Measurements from ENCODE around the gene SNRPB2.

The SNRPB2 gene

GRCh38 chr20:16729565-16730460 lies at the start of gene SNRPB2:
Gene SNRPB2, plus strand, starts transcription at chr20:16730026. Its CDS starts 1,677 bp downstream, at chr20:16731703.
- DNase-seq (ENCODE audit: low read depth), result peak; percentile 75

GRCh38 chr20:16684416-16684815 lies 45.4 kb upstream of the SNRPB2 start:
- DNase-seq (ENCODE audit: low read depth), result no peak

GRCh38 chr20:16689906-16690305 lies 39.9 kb upstream of the SNRPB2 start:
- no peak for DNase-seq (ENCODE audit: low read depth)

- no peak for DNase-seq (ENCODE audit: low read depth)
These were observed 38.4 kb upstream of the SNRPB2 start for GRCh38 chr20:16691381-16691780.

GRCh38 chr20:16692009-16692408 lies 37.8 kb upstream of the SNRPB2 start:
- no peak for DNase-seq (ENCODE audit: low read depth)

GRCh38 chr20:16692442-16692841 lies 37.4 kb upstream of the SNRPB2 start:
- no peak for DNase-seq (ENCODE audit: low read depth)

- DNase-seq (ENCODE audit: low read depth), result no peak
These were observed 36.5 kb upstream of the SNRPB2 start for GRCh38 chr20:16693278-16693677.

GRCh38 chr20:16694161-16694560 lies 35.7 kb upstream of the SNRPB2 start:
- DNase-seq (ENCODE audit: low read depth), result no peak

- DNase-seq (ENCODE audit: low read depth), result no peak
These were observed 34.2 kb upstream of the SNRPB2 start for GRCh38 chr20:16695628-16696027.

- DNase-seq (ENCODE audit: low read depth), result no peak
These were observed 30.5 kb upstream of the SNRPB2 start for GRCh38 chr20:16699293-16699692.

GRCh38 chr20:16701296-16701695 lies 28.5 kb upstream of the SNRPB2 start:
- DNase-seq (ENCODE audit: low read depth), result no peak

- no peak for DNase-seq (ENCODE audit: low read depth)
These were observed 26.3 kb upstream of the SNRPB2 start for GRCh38 chr20:16703570-16703969.

- no peak for DNase-seq (ENCODE audit: low read depth)
These were observed 22.2 kb upstream of the SNRPB2 start for GRCh38 chr20:16707674-16708073.

- no peak for DNase-seq (ENCODE audit: low read depth)
These were observed 21.2 kb upstream of the SNRPB2 start for GRCh38 chr20:16708602-16709001.

GRCh38 chr20:16709017-16709416 lies 20.8 kb upstream of the SNRPB2 start:
- DNase-seq (ENCODE audit: low read depth), result no peak

- no peak for DNase-seq (ENCODE audit: low read depth)
These were observed 19.0 kb upstream of the SNRPB2 start for GRCh38 chr20:16710781-16711180.

GRCh38 chr20:16711661-16712258 lies 18.1 kb upstream of the SNRPB2 start:
- no peak for DNase-seq (ENCODE audit: low read depth)

GRCh38 chr20:16712511-16712947 lies 17.3 kb upstream of the SNRPB2 start:
- DNase-seq (ENCODE audit: low read depth), result no peak

- DNase-seq (ENCODE audit: low read depth), result no peak
These were observed 16.8 kb upstream of the SNRPB2 start for GRCh38 chr20:16713066-16713465.

GRCh38 chr20:16714242-16714641 lies 15.6 kb upstream of the SNRPB2 start:
- no peak for DNase-seq (ENCODE audit: low read depth)

GRCh38 chr20:16714751-16715150 lies 15.1 kb upstream of the SNRPB2 start:
- DNase-seq (ENCODE audit: low read depth), result no peak

- no peak for DNase-seq (ENCODE audit: low read depth)
These were observed 10.4 kb upstream of the SNRPB2 start for GRCh38 chr20:16719421-16719820.

GRCh38 chr20:16729080-16729479 lies 746 bp upstream of the SNRPB2 start:
- no peak for DNase-seq (ENCODE audit: low read depth)
